ENCODE data around the gene RNF152.

Gene RNF152

DNA sequence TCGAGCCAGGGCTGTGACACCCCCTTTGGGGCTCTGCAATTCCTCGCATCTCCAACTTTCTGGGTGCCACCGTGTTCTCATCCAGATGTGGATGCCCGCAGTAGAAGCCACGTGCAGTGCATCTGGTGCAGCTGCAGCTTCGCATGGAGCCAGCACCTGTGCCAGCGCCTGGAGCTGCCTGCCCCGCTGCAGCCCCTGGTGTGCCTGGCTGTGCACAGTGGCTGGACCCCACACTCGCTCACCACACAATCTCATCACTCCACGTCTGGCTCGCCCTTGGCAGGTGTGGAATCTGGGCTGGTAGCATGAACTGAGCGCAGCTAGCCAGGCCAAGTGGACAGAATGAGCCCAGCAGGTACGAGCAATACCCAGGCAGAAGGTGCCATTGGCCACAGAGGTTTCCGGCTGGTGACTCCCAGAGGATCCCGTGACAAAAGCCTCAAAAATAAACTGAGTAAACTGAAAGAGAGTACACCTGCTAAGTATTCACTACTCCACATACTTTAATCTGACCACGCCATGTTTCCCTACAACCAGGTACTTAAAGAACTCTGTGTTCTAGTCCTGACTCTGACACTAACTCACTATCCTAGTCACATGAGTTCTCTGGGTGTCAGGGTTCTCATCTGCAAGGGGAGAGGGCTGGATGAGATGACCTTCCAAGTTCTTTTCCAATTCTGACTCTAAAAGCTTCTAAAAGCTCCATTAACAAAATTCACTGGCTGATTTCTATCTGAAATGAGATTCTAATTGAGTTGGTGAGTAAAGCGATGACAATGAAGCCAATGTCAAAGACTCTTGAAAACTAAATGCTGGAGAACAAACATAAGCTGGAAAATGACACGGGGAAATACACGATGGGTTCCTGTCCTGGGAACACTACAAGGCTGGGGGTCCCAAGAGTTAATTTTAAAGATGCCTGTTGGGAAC, 37.1 kb downstream of the RNF152 start:
- H3K4me1 Mint-ChIP-seq: peaks cover 48% of the 10 kb centered on the region
- H3K27me3 Mint-ChIP-seq (ENCODE audit: low read depth, poor library complexity): peaks cover 13% of the 10 kb centered on the region
- TF ChIP-seq CTCF (IDR thresholded peaks at IDR 0.05): no peak
- no peaks in the 10 kb centered on the region for H3K9me3 Mint-ChIP-seq
- H3K36me3 Mint-ChIP-seq (ENCODE audit: low read depth): peaks cover 4% of the 10 kb centered on the region
- H3K27ac Mint-ChIP-seq: no peak overlapping the region
- DNase-seq: no peak
- no peak overlapping the region for H3K4me3 Mint-ChIP-seq

DNA sequence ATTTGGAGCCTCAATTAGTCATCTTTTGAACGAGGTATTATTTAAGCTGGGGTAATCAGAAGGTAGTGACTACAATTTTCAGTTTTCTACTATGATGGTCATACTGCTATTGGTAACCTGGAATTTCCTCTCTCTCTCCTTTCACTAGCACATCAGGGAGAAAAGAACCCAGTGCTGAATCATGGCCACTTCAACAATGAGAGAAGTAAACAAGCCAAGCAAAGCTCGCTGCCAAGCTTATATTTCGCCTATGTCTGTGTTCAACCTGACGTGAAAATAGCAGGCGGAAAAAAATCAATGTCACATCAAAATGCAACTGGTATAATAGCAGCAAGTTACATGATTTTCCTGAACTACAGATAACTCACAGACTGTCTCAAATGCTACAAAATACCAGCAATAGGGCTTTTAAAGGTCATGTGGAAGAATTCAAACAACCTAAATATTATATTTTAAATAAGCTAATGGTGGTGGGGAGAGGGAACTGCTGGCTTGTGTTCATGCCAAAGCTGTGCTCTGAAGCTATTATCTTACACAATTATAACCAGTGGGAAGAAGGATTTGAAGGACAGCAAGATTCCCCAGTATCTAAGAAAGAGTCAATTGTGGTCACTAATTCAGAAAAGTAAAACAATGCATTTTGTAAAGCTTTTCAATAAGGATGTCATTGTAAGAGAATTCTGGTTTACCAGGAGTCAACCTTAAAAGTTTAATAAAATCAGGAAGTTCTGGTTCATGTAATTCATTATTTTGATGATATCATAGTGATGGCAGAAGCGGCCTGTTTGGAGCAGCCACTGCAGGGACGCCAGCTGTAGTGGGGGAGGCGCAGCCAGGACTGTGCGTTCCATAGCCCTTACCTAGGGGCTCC, 38.0 kb downstream of the RNF152 start:
- no peak for TF ChIP-seq CTCF (IDR thresholded peaks at IDR 0.05)
- DNase-seq: no peak
- Mint-ChIP-seq H3K27me3 (ENCODE audit: low read depth, poor library complexity) (peaks cover 11% of the 10 kb centered on the region), H3K4me1 (peaks cover 48% of the 10 kb centered on the region), H3K4me3 (no peak overlapping the region), H3K9me3 (no peaks in the 10 kb centered on the region), H3K27ac (no peak overlapping the region), H3K36me3 (ENCODE audit: low read depth) (peaks cover 4% of the 10 kb centered on the region)

- no peaks in the 10 kb centered on the region for H3K9me3 Mint-ChIP-seq
- H3K27me3 Mint-ChIP-seq (ENCODE audit: low read depth, poor library complexity): peaks cover 9% of the 10 kb centered on the region
- peaks cover 44% of the 10 kb centered on the region for H3K4me1 Mint-ChIP-seq
- no peak overlapping the region for H3K4me3 Mint-ChIP-seq
- no peak for DNase-seq
- no peaks in the 10 kb centered on the region for H3K36me3 Mint-ChIP-seq (ENCODE audit: low read depth)
- TF ChIP-seq CTCF (IDR thresholded peaks at IDR 0.05): no peak
- H3K27ac Mint-ChIP-seq: peak overlapping the region; percentile 31
These were observed 39.0 kb downstream of the RNF152 start for GRCh38 chr18:61853855-61854254.

DNA sequence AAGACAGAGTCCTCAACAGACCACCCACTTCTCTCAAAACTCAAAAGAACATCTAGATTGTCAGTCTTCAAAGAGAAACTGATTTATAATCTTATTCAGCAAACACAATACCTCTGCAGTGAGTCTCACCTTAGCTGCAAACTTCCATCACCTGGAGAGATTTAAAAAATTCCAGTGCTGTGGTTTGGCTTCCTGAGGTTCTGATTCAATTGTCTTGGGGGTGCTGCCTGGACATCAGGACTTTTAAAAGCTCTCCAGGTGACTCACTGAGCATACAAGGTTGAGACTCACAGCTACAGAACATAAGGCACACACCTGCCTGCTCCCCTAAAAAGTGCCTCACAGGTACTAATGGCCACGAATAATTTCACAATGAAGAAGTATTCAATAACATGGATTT, 40.3 kb downstream of the RNF152 start:
- Mint-ChIP-seq H3K27me3 (ENCODE audit: low read depth, poor library complexity) (peaks cover 6% of the 10 kb centered on the region), H3K9me3 (no peaks in the 10 kb centered on the region), H3K4me1 (peaks cover 39% of the 10 kb centered on the region), H3K27ac (no peak overlapping the region), H3K36me3 (ENCODE audit: low read depth) (no peaks in the 10 kb centered on the region), H3K4me3 (no peak overlapping the region)
- no peak for TF ChIP-seq CTCF (IDR thresholded peaks at IDR 0.05)
- DNase-seq: no peak

DNA sequence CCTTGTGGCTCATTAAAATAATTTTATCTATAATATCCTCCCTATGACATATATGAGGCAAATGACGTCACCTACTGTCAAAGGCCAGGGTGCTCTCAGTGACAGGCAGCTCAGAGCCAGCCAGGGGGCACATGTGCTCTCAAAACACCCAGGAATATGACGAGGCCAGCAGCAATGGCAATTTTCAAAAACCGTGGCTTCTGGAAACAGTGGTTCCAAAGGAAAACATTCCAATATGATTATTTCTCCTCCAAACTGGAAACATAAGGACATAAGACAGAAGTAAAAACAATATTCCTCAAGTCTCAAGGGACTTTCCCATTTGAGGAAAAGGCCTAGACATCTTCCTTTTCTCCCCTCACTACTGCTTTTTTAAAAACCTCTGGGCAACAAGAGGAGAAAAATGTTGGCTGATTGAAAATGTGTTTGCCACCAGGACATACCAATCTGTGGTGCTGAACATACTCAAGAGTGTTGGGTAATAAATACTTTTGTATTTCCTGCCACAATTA, 40.8 kb downstream of the RNF152 start:
- no peak overlapping the region for H3K27ac Mint-ChIP-seq
- H3K4me1 Mint-ChIP-seq: peaks cover 34% of the 10 kb centered on the region
- peaks cover 6% of the 10 kb centered on the region for H3K27me3 Mint-ChIP-seq (ENCODE audit: low read depth, poor library complexity)
- H3K4me3 Mint-ChIP-seq: no peak overlapping the region
- H3K36me3 Mint-ChIP-seq (ENCODE audit: low read depth): no peaks in the 10 kb centered on the region
- H3K9me3 Mint-ChIP-seq: no peaks in the 10 kb centered on the region
- DNase-seq: no peak
- no peak for TF ChIP-seq CTCF (IDR thresholded peaks at IDR 0.05)

All from nephron progenitor cell (in vitro differentiated cells).